Gastroesophageal sphincter (tissue), 3 donors: ENCODE results near the gene THSD4.

Source experiments
- CTCF ChIP-seq, 4 experiments: fragments of 200-600 bp in 2 of 4; fragments of 450-650 bp in 2 of 4; sonication (generic) in 1 of 4; IDR thresholded peaks; one replicate each; pipeline ENCODE4 v1.5.1; 2017 to 2019; ENCODE audit warnings: antibody characterized with exemption in 4 of 4, mild to moderate bottlenecking in 2 of 4, moderate library complexity in 2 of 4
- EP300 ChIP-seq: sonication (generic); formaldehyde crosslinking; IDR thresholded peaks from one replicate; pipeline ENCODE4 v1.6.1; 2017; ENCODE audit warnings: antibody characterized with exemption, mild to moderate bottlenecking
- POLR2A ChIP-seq, 2 donors: fragments of 450-650 bp; IDR thresholded peaks; one replicate each; pipeline ENCODE4 v1.6.1; 2017; ENCODE audit warnings: antibody characterized with exemption in 2 of 2, mild to moderate bottlenecking in 2 of 2, moderate library complexity in 1 of 2
- POLR2AphosphoS5 ChIP-seq: sonication (generic); formaldehyde crosslinking; IDR thresholded peaks from one replicate; pipeline ENCODE4 v1.6.1; 2017; ENCODE audit warnings: antibody characterized with exemption

GRCh38 chr15:71489570-71489969 is 374.3 kb downstream of the THSD4 start:
- no peak for TF ChIP-seq POLR2A (IDR thresholded peaks at IDR 0.05)
- no peak for TF ChIP-seq CTCF (IDR thresholded peaks at IDR 0.05)
- TF ChIP-seq EP300, result no peak
- TF ChIP-seq POLR2AphosphoS5, result no peak
